ENCODE results near the gene ASXL2. TPM values are rescaled to one million over a fixed set of nuclear protein-coding genes. Genes with fewer than 3 reads are reported as not detected.
A peak's percentile ranks its signal among the peaks of the same experiment; 100 is the strongest.

Gene ASXL2
- total RNA-seq, 4 donors from 2014 or later, result 19.2 to 23.5 (median 20.4) TPM

DNA sequence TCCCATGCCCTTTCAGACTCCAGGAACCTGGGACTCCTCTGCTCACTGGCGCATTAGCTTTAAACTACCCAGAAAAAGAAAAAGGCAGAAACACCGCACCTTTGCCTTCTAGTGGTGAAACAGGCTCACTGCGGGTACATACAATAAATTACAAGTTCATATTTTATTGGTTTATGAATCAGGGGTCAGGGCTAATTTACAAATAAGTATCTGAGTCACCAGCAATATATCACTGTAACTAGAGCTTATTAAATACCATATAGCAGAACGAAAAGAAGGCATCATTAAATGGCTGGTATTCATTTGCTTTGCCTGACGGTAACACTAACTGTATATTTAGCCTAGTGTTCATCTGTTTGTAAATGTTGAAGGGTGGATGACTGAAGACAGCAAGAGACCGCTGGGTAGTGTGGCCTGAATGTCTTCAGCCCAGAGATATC is 178.0 kb downstream of the ASXL2 start:
- H3K4me3 ChIP-seq (replicated peaks in 1 of 3), result no peak overlapping the region
- intact Hi-C loops (cut with DNase I), result no loop called here
- TF ChIP-seq, protein P1, sequence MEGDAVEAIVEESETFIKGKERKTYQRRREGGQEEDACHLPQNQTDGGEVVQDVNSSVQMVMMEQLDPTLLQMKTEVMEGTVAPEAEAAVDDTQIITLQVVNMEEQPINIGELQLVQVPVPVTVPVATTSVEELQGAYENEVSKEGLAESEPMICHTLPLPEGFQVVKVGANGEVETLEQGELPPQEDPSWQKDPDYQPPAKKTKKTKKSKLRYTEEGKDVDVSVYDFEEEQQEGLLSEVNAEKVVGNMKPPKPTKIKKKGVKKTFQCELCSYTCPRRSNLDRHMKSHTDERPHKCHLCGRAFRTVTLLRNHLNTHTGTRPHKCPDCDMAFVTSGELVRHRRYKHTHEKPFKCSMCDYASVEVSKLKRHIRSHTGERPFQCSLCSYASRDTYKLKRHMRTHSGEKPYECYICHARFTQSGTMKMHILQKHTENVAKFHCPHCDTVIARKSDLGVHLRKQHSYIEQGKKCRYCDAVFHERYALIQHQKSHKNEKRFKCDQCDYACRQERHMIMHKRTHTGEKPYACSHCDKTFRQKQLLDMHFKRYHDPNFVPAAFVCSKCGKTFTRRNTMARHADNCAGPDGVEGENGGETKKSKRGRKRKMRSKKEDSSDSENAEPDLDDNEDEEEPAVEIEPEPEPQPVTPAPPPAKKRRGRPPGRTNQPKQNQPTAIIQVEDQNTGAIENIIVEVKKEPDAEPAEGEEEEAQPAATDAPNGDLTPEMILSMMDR (IDR thresholded peaks at IDR 0.05), result peak; percentile 35 to 85 (median 80)
- no peak for TF ChIP-seq POLR2A (IDR thresholded peaks at IDR 0.05)
- peak; percentile 29 for DNase-seq
- no peaks in the 10 kb centered on the region for H3K36me3 ChIP-seq
- H3K27me3 ChIP-seq, result no peaks in the 10 kb centered on the region
- H3K27ac ChIP-seq, result no peak overlapping the region
- no peaks in the 10 kb centered on the region for H3K9me3 ChIP-seq
- WGBS, 2 donors, result 23 to 29% methylated on average over 6 of the region's 6 CpGs
- no peaks in the 10 kb centered on the region for H3K4me1 ChIP-seq

DNA sequence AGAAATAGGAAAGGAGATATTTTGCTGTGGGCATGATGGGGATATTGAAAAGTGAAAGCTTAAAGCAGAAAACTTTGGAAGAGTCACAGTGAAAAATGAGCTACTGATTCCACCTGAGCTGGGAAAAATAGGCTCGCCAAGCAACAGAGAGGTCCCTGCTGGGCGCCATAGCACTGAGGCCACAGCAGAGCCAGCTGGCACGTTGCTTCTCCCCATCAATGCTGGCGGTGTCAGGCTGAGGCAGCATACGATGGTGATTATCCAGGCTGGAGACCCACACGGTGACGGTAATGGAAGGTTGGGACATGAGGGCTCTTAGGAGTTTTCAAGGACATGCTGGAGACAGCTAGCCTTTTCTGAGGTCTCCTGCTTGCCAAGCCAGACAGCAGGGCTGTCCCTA is 179.1 kb downstream of the ASXL2 start:
- Histone ChIP-seq H3K9me3 (no peaks in the 10 kb centered on the region), H3K4me1 (no peaks in the 10 kb centered on the region), H3K36me3 (no peaks in the 10 kb centered on the region), H3K27ac (no peak overlapping the region), H3K27me3 (no peaks in the 10 kb centered on the region), H3K4me3 (replicated peaks in 1 of 3) (no peak overlapping the region)
- 68 to 73% methylated on average over 7 of the region's 7 CpGs for WGBS, 2 donors
- TF ChIP-seq, protein P1 (IDR thresholded peaks at IDR 0.05), result no peak
- TF ChIP-seq POLR2A (IDR thresholded peaks at IDR 0.05), result no peak
- peak in 1 of 2 donors; percentile 5 for DNase-seq
- intact Hi-C loops (cut with DNase I), result no loop called here

DNA sequence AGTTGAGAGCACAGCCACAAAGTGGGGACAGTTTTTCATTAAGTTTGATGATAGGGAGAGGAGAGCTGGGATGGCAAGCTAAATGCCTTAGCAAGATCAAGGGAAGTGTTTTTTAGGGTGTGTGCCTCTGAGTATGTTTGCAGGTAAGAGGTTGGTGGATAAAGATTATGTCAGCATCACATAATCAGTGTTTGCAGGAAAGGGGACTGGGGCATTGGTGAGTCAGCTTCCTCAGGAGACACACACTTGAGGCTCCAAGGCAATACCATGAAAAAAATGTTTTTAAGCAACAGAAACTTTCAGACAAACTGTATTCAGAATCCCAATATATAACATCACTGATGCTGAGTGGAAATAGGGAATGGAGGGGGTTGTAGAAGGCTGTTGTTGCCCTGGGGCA is 179.5 kb downstream of the ASXL2 start:
- intact Hi-C loops (cut with DNase I), result no loop called here
- no peaks in the 10 kb centered on the region for H3K4me1 ChIP-seq
- TF ChIP-seq, protein P1 (IDR thresholded peaks at IDR 0.05), result no peak
- TF ChIP-seq POLR2A (IDR thresholded peaks at IDR 0.05), result no peak
- no peak overlapping the region for H3K4me3 ChIP-seq (replicated peaks in 1 of 3)
- no peaks in the 10 kb centered on the region for H3K36me3 ChIP-seq
- no peaks in the 10 kb centered on the region for H3K27me3 ChIP-seq
- H3K9me3 ChIP-seq, result no peaks in the 10 kb centered on the region
- H3K27ac ChIP-seq, result no peak overlapping the region
- no peak for DNase-seq

DNA sequence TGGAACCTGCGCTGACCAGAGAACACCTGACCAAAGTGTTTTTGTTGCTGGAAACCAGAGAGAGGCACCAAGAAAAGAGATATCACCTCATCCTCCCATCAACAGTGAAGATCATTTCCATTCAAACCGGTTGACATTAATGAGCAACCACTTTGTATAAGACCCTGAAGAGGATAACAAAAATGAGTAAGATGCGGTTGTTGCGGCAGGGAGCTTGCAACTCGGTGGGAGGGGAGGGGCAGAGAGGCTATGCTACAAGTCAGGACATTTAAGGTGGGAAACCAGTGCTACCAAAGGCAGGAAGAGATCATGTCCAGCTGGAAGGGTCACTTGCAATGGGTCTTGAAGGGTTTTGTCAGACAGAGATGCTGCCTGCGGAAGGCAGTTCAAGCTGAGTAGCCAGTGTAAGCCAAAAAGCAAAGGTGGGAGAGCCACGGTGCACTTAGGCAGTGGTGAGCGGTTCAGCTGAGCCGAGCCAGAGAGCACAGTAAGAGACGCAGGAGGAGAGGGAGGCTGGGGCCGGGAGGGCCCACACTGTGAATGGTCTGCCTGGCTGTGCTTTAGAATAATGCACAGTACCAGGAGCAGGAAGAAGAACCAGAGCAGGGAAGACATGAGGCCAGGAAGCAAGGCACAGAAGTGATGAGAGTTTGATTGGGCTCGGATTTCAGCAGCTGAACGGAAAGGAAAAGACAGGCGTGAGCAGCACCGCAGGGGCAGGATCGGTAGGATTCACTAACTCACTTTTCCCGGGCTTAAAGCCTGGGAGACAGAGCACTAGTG is 180.5 kb downstream of the ASXL2 start:
- no peak for DNase-seq
- Histone ChIP-seq H3K27me3 (no peaks in the 10 kb centered on the region), H3K27ac (no peak overlapping the region), H3K4me3 (replicated peaks in 1 of 3) (no peak overlapping the region), H3K4me1 (no peaks in the 10 kb centered on the region), H3K36me3 (no peaks in the 10 kb centered on the region), H3K9me3 (no peaks in the 10 kb centered on the region)
- WGBS, 2 donors, result 56 to 57% methylated on average over 17 of the region's 17 CpGs
- intact Hi-C loops (cut with DNase I), result no loop called here
- TF ChIP-seq, protein P1 (IDR thresholded peaks at IDR 0.05), result no peak
- TF ChIP-seq POLR2A (IDR thresholded peaks at IDR 0.05), result no peak

DNA sequence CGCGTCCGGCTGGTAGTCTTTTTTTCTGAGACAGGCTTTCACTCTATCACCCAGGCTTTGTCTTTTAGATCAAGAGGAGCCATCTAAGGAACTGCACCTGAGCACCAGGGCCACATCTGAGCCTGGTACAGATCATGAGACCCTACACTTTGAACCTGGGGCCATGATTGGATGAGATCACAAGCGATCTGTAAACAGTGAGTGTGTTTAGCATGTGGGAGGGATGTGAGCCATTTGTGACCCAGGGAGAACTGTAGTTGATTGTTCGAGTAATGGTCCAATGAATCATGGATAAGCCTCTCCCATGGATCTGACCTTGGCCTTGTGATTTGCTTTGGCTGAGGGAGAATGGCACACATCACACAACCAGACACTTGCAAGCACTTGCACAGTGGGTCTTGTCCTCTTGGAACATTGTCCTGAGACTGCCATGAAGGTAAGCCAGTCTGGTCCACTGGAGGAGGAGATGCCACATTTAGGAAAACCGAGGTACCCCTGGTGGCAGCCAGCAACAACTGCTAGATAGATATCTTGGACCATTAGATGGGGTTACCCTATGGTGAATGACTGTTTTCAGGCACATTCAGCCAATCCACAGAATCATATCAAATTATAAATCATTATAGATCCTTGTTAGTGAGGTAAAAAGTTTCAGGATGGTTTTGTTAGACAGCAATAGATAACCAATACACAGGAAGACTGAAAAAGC is 185.4 kb downstream of the ASXL2 start:
- H3K4me3 ChIP-seq (replicated peaks in 1 of 3), result no peak overlapping the region
- no peak for TF ChIP-seq POLR2A (IDR thresholded peaks at IDR 0.05)
- WGBS, 2 donors, result 95 to 96% methylated on average over 6 of the region's 6 CpGs
- DNase-seq, result no peak
- intact Hi-C loops (cut with DNase I), result no loop called here
- no peaks in the 10 kb centered on the region for H3K9me3 ChIP-seq
- no peaks in the 10 kb centered on the region for H3K36me3 ChIP-seq
- no peak overlapping the region for H3K27ac ChIP-seq
- no peaks in the 10 kb centered on the region for H3K27me3 ChIP-seq
- H3K4me1 ChIP-seq, result no peaks in the 10 kb centered on the region
